ENCODE measurements around the gene PM20D1.

Gene PM20D1

DNA sequence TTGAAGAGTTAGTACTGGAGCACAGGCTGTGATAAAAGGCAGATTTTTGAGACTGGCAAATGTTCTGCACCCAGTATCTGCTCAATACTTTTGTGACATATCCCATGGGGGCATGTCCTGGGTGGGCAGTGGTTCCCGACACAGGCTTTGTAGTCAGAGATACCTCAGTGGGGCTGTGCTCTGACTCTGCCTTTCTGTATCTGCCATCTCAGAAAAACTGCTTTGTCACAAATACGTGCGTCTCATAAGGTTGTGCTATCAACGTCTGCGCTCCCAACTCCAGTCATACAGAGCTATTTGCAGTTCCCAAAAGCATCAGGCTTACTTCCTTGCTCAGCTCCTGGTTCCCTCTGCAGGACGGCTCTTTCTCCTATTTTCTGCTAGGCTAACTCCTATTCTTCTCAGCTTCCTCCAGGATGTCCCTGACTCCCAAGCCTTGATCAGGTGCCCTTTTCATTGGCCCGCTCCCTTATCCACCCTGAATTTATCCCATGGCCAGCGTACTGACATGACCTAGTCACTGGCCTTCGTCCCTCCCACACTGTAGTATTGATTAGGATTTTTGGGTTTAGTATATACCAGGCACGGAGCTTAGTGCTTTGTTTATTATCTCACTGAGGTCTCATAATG is 62.5 kb downstream of the PM20D1 start:
- no peak overlapping the region for H3K27ac ChIP-seq (ENCODE audit: low read depth, low read length)
- H3K36me3 ChIP-seq (ENCODE audit: control insufficient read depth, insufficient read depth, low read length), result peaks cover 25% of the 10 kb centered on the region
- H3K9ac ChIP-seq (ENCODE audit: low read depth, low read length), result no peak overlapping the region
- H3K27me3 ChIP-seq (ENCODE audit: control insufficient read depth, insufficient read depth, low read length), result no peaks in the 10 kb centered on the region
- H3K4me3 ChIP-seq (ENCODE audit: low read depth, low read length), result no peak overlapping the region
- H3K4me1 ChIP-seq (ENCODE audit: control insufficient read depth, insufficient read depth, low read length), result peaks cover 6% of the 10 kb centered on the region; the same call in 1 of the 2 replicates
- no peaks in the 10 kb centered on the region for H3K9me3 ChIP-seq (ENCODE audit: control insufficient read depth, insufficient read depth, low read length)

DNA sequence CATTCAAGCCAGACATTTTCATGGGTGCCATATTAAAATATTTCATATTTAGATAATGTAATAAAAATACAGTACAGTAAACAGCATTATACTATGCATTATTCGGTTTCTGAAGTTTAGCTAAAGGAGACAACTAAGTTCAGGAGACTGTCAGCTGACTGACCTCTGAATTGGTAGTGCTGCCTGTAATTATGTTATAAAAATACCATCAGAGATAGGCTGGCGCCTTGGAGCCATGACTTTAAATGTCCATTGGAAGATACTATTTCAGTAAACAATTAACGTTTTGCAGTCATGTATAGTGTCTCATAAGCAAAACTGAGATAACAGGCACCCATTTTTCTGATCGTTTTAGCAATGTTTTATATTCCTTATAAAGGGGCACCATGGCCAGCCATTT is 63.3 kb downstream of the PM20D1 start:
- Histone ChIP-seq H3K27me3 (ENCODE audit: control insufficient read depth, insufficient read depth, low read length) (no peaks in the 10 kb centered on the region), H3K27ac (ENCODE audit: low read depth, low read length) (no peak overlapping the region), H3K9ac (ENCODE audit: low read depth, low read length) (no peak overlapping the region), H3K4me1 (ENCODE audit: control insufficient read depth, insufficient read depth, low read length) (no peaks in the 10 kb centered on the region), H3K36me3 (ENCODE audit: control insufficient read depth, insufficient read depth, low read length) (peaks cover 18% of the 10 kb centered on the region), H3K4me3 (ENCODE audit: low read depth, low read length) (no peak overlapping the region), H3K9me3 (ENCODE audit: control insufficient read depth, insufficient read depth, low read length) (no peaks in the 10 kb centered on the region)

DNA sequence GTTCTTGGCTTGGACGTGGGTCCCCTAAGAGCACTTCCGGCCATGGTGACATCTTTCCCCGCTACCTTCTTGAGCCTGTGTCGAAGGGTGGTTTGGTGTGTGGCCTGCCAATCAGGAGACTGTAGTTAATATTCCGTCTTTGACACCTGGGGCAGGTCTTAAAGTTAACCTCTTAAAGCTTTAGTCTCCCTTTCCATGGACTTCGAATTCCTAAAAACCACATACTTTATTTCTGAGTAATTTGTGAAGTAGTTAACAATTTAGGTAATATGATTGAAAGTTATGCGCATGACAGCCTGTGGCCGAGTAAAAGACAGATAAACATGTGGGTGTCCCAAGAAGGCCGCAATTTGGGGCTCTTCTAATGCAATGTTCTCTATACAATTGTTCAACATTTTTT is 64.5 kb downstream of the PM20D1 start:
- no peaks in the 10 kb centered on the region for H3K27me3 ChIP-seq (ENCODE audit: control insufficient read depth, insufficient read depth, low read length)
- no peak overlapping the region for H3K27ac ChIP-seq (ENCODE audit: low read depth, low read length)
- no peaks in the 10 kb centered on the region for H3K4me1 ChIP-seq (ENCODE audit: control insufficient read depth, insufficient read depth, low read length)
- H3K36me3 ChIP-seq (ENCODE audit: control insufficient read depth, insufficient read depth, low read length), result peaks cover 10% of the 10 kb centered on the region
- no peak overlapping the region for H3K9ac ChIP-seq (ENCODE audit: low read depth, low read length)
- H3K4me3 ChIP-seq (ENCODE audit: low read depth, low read length), result no peak overlapping the region
- H3K9me3 ChIP-seq (ENCODE audit: control insufficient read depth, insufficient read depth, low read length), result no peaks in the 10 kb centered on the region

- Histone ChIP-seq H3K4me3 (ENCODE audit: low read depth, low read length) (no peak overlapping the region), H3K9me3 (ENCODE audit: control insufficient read depth, insufficient read depth, low read length) (no peaks in the 10 kb centered on the region), H3K36me3 (ENCODE audit: control insufficient read depth, insufficient read depth, low read length) (no peaks in the 10 kb centered on the region), H3K27ac (ENCODE audit: low read depth, low read length) (no peak overlapping the region), H3K4me1 (ENCODE audit: control insufficient read depth, insufficient read depth, low read length) (no peaks in the 10 kb centered on the region), H3K27me3 (ENCODE audit: control insufficient read depth, insufficient read depth, low read length) (no peaks in the 10 kb centered on the region), H3K9ac (ENCODE audit: low read depth, low read length) (no peak overlapping the region)
Measured at GRCh38 chr1:205783904-205784303, 66.0 kb downstream of the PM20D1 start.

- Histone ChIP-seq H3K27me3 (ENCODE audit: control insufficient read depth, insufficient read depth, low read length) (no peaks in the 10 kb centered on the region), H3K9ac (ENCODE audit: low read depth, low read length) (no peak overlapping the region), H3K4me1 (ENCODE audit: control insufficient read depth, insufficient read depth, low read length) (no peaks in the 10 kb centered on the region), H3K4me3 (ENCODE audit: low read depth, low read length) (no peak overlapping the region), H3K36me3 (ENCODE audit: control insufficient read depth, insufficient read depth, low read length) (no peaks in the 10 kb centered on the region), H3K9me3 (ENCODE audit: control insufficient read depth, insufficient read depth, low read length) (no peaks in the 10 kb centered on the region), H3K27ac (ENCODE audit: low read depth, low read length) (no peak overlapping the region)
Measured at GRCh38 chr1:205783433-205783795, 66.5 kb downstream of the PM20D1 start.

DNA sequence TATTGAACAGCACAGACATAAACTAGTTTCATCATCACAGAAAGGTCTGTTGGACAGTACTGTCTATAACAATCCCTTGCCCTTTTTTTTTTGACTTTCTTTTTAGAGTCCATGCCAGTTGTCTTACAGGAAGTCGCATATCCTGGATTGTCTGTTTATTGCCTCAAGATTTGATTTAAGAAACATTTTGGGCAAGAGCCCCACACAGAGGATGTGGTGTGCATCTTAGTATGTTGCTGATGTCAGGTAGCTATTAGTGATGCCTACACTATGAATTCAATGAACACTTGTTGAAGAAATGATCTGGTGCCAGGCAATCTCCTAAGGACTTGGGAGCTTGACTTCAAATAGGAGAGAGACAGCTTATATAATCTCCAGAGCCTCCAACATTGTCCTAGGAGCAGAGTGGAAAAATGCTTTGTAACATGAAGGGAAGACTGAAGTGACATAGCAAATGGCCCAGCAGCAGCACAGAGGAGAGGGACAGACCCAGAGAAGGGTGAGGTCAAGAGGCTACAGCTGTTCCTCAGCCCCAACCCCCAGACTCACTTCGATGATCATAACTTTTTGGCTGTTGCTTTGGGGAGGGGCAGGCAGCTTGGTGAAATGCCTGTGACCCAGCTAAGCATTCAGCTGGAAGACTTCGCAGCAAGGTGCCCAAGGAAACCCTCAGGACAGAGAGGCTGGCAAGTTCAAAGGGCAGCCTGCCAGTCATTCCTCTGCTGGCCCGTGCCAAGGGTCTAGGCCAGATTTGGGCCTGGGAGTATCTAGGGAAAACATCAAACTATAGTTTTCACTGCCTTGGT is 67.1 kb downstream of the PM20D1 start:
- no peak overlapping the region for H3K4me3 ChIP-seq (ENCODE audit: low read depth, low read length)
- H3K27me3 ChIP-seq (ENCODE audit: control insufficient read depth, insufficient read depth, low read length), result no peaks in the 10 kb centered on the region
- H3K9me3 ChIP-seq (ENCODE audit: control insufficient read depth, insufficient read depth, low read length), result no peaks in the 10 kb centered on the region
- H3K4me1 ChIP-seq (ENCODE audit: control insufficient read depth, insufficient read depth, low read length), result no peaks in the 10 kb centered on the region
- H3K36me3 ChIP-seq (ENCODE audit: control insufficient read depth, insufficient read depth, low read length), result no peaks in the 10 kb centered on the region
- no peak overlapping the region for H3K27ac ChIP-seq (ENCODE audit: low read depth, low read length)
- H3K9ac ChIP-seq (ENCODE audit: low read depth, low read length), result no peak overlapping the region

DNA sequence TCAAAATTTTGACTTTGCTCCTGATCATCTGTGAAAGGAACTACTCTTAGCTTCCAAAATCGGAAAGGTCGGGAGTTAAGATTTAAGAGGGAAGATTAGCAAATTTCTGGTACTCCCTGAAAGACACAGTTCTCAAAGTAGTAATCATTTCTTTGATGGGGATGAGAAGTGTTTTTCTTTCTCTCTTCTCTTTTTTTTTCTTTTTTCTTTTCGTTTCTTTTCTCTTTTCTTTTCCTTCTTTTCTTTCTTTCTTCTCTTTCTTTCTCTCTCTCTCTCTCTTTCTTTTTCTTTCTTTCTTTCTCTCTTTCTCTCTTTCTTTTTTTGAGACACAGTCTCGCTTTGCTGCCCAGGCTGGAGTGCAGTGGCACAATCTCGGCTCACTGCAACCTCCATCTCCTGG is 69.6 kb downstream of the PM20D1 start:
- no peak overlapping the region for H3K9ac ChIP-seq (ENCODE audit: low read depth, low read length)

More for the DNA sequence above, 69.6 kb downstream of the PM20D1 start:
- Histone ChIP-seq H3K4me3 (ENCODE audit: low read depth, low read length) (no peak overlapping the region), H3K36me3 (ENCODE audit: control insufficient read depth, insufficient read depth, low read length) (no peaks in the 10 kb centered on the region), H3K27me3 (ENCODE audit: control insufficient read depth, insufficient read depth, low read length) (peaks cover 10% of the 10 kb centered on the region; the same call in 1 of the 2 replicates), H3K4me1 (ENCODE audit: control insufficient read depth, insufficient read depth, low read length) (no peaks in the 10 kb centered on the region), H3K9me3 (ENCODE audit: control insufficient read depth, insufficient read depth, low read length) (no peaks in the 10 kb centered on the region; the same call in 1 of the 2 replicates), H3K27ac (ENCODE audit: low read depth, low read length) (no peak overlapping the region)

Measured in HUES48 (cell line).